PC-9 (cell line): Measurements from ENCODE around the gene ZSCAN20.

ENCODE experiments used
- EZH2 ChIP-seq: fragments of 200-600 bp; sonication (generic); IDR thresholded peaks from 2 replicates; pipeline ENCODE4 v1.8.0; 2017; ENCODE audit warnings: antibody characterized with exemption, low read depth
- TF ChIP-seq, protein P1 (sequence below): fragments of 200-600 bp; sonication (generic); conservative IDR thresholded peaks from 2 replicates; pipeline ENCODE4 v1.6.1; 2017; ENCODE audit warnings: mixed run types, antibody characterized with exemption, mild to moderate bottlenecking, moderate library complexity

- TF ChIP-seq EZH2 = no peak
- TF ChIP-seq, protein P1, sequence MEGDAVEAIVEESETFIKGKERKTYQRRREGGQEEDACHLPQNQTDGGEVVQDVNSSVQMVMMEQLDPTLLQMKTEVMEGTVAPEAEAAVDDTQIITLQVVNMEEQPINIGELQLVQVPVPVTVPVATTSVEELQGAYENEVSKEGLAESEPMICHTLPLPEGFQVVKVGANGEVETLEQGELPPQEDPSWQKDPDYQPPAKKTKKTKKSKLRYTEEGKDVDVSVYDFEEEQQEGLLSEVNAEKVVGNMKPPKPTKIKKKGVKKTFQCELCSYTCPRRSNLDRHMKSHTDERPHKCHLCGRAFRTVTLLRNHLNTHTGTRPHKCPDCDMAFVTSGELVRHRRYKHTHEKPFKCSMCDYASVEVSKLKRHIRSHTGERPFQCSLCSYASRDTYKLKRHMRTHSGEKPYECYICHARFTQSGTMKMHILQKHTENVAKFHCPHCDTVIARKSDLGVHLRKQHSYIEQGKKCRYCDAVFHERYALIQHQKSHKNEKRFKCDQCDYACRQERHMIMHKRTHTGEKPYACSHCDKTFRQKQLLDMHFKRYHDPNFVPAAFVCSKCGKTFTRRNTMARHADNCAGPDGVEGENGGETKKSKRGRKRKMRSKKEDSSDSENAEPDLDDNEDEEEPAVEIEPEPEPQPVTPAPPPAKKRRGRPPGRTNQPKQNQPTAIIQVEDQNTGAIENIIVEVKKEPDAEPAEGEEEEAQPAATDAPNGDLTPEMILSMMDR = no peak
Observed at GRCh38 chr1:33519240-33519884, 46.9 kb downstream of the ZSCAN20 start.
